ENCODE measurements around the gene TBX2.
"Not testable (repeated sequence)": the region's sequence is repeated elsewhere in the genome, so short reads cannot be mapped to it uniquely, and the experiment has no call there.

Gene TBX2

DNA sequence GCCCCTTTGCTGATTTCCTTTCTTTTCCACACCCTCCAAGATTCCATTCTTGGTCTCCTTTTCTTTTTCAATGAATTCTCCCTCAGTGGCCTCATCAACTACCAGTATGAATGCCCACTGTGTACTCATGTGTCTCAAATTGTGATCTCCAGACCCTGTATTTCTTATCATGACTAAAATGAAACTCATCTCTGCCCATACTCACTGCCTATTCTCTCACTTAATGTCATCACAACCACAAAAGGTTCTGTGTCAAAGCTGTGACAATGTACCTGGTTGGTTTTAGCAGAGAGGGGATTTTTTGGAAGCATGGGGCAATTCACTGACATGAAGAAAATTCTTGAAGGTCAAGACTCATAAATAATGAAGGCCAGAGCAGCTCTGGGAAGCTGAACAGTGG is 41.1 kb downstream of the TBX2 start:
- DNase-seq = no peak

DNA sequence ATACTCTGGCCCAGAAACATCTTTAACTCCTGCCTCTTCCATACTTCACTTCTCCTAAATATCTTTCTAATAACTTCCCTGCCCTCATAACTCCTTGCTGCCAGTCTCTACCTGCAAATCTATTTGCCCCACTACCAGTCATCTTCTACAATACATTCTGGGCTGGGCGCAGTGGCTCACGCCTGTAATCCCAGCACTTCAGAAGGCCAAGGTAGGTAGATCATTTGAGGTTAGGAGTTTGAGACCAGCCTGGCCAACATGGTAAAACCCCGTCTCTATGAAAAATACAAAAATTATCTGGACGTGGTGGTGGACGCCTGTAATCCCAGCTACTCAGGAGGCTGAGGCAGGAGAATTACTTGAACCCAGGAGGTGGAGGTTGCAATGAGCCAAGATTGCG is 41.9 kb downstream of the TBX2 start:
- DNase-seq = not testable (repeated sequence)

DNA sequence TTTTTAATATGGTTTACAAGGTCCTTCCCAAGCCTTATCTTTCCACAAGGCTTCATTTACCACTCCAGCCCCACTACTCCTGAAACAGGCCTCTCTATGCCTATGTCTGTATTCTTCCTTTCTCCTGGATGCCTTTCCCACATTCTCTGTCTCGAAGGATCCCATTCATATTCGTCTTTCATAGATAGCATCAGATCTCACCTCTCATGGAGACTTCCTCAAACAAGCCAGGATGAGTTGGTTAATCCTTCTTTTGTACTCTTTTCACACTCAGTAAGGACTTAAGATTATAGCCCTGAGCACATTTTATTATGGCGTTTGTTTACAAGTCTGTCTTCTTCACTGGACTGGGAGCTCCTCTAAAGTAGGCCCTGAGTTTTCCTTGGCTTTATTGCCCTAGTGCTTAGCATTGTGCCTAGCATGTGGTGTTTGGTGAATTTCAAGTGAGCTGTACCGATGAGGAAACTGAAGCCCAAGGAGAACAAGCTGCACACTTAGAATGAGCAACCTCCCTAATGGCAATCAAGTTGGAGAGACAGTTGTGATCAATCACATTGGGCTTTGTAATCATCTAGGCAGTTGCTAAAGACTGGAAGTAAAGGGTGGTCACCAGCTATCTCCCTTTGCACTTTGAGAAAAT is 42.6 kb downstream of the TBX2 start:
- DNase-seq = no peak

DNA sequence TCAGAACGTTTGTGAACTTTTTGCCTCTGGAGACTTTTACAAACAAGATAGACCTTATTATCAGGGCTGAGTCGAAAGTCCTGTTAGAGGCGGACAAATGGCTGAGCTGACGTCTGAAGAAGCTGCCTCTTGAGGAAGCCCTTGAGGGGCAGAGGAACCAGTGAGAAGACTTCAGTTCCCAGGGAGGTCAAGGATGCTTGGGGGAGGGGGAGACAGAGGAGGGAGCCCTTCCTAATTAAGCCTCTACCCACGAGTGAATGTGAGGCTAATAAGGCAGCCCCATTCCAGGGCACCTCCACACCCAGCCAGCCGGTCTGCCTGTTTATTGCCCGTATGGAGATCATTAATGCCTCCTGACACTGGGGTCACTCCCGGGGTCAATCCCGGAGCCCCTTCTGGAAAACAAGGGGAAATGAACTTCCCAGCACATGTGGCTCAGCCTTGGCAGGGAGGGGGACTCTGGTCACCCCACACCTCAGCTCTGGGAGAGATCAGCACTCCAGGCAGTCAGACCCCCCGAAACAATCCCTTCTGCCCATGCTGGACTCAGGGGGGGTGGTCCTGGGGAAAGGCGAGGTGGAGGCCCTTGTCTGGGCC is 43.3 kb downstream of the TBX2 start:
- DNase-seq = no peak

DNA sequence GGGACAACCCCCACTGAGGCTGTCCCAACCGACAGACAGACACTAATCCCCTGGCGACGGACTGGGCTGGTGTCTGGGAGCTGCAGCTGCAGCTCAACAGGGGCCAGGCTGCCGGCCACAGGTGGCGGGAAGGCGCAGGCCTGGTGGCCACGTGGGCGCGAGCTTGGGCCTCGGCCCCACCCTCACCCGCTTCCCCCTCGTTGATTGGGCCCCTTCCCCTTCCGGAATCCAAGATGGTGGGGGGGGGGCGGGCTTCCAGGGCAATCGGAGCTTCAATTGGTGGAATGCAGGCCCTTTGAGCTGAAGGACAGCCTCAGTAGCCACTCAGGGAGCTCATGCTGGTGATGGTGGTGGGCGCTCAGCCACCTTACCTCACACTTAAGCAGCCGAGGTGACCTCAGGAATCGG is 43.8 kb downstream of the TBX2 start:
- no peak for DNase-seq

DNA sequence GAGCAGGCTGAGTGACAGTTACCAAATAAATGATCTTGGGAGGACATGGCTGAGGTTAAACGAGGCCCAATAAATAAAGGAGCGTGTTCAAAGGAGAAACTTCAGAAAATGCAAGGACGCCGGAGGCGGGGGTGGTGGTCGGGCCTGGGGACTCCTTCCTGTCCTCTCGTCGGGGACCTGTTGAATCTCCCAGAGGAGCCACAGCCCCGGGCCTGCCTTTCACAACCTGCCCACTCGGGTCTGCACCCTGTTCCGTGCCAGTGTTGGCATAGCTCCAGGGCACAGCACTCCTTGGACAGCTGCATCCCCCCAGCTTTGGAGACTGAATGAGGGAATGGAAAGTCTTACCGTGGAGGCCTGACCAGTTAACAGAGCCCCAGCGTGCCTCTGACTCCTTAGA is 44.4 kb downstream of the TBX2 start:
- no peak for DNase-seq

DNA sequence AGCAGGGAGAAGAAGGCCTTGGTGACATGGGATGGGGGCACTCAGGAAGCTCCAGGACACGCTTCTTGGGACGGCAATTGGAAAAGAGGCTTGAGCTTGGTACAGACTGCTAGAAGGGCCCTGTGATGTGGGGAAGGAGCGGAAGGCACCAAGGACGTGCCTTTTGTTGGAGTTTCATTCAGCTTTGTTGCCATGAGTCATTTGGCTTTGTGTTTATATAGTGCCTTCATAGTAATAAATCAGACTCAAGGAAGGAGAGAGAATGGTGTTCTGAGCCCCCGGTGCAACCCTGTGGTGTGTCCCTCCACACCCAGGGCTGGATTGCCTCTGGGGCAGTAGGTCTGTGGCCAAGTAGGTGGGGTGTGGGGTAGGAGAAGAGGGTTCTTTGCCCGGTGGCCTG is 45.2 kb downstream of the TBX2 start:
- no peak for DNase-seq

DNA sequence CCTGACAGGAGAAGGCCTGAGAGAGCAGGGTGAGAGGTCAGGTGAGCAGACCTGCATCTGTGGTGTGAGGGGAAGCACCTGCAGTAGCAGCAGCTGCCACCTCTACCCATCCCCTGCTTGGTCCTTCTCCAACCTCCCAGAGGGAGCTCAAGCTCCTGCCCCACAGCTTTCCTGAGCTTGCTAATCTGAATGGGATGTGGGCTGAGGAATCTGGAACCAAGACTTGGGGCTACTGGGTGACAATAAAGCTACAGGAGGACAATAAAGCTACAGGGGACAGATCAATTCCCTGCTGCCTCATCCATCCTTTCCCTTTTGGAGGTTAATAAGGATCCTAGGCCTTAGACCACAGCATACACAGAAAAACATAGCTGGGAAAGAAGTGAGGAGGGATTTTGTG is 47.7 kb downstream of the TBX2 start:
- DNase-seq = no peak

DNA sequence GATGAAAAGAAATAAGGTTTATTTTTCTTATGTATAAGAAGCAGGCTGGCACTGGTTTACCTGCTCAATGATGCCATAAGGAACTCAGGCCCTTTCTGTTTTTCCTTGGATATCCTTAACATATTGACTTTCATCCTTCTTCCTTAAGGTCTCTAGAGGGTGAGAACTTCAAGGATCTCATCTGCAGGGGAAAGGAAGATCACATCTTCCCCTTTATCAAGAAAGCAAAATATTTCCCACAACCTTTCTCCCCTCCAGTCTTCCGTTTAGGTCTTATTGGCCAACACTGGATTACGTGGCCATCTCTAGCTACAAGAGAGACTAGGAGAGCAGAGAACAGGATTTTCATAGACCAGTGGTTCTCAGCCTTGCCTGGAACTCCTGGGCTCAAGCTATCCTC is 48.4 kb downstream of the TBX2 start:
- no peak for DNase-seq

DNA sequence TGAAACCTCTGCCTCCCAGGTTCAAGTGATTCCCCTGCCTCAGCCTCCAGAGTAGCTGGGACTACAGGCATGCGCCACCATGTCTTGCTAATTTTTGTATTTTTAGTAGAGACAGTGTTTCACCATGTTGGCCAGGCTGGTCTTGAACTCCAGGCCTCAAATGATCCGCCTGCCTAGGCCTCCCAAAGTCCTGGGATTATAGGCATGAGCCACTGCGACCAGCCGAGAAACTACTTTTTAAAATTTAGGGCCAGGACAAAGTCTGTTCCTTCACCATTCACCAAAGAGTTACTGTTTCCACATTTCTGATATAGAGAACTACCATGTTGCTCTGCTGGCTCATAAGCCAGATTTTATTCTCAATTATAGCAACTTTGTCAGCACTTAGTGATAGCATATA is 49.5 kb downstream of the TBX2 start:
- DNase-seq = not testable (repeated sequence)

DNA sequence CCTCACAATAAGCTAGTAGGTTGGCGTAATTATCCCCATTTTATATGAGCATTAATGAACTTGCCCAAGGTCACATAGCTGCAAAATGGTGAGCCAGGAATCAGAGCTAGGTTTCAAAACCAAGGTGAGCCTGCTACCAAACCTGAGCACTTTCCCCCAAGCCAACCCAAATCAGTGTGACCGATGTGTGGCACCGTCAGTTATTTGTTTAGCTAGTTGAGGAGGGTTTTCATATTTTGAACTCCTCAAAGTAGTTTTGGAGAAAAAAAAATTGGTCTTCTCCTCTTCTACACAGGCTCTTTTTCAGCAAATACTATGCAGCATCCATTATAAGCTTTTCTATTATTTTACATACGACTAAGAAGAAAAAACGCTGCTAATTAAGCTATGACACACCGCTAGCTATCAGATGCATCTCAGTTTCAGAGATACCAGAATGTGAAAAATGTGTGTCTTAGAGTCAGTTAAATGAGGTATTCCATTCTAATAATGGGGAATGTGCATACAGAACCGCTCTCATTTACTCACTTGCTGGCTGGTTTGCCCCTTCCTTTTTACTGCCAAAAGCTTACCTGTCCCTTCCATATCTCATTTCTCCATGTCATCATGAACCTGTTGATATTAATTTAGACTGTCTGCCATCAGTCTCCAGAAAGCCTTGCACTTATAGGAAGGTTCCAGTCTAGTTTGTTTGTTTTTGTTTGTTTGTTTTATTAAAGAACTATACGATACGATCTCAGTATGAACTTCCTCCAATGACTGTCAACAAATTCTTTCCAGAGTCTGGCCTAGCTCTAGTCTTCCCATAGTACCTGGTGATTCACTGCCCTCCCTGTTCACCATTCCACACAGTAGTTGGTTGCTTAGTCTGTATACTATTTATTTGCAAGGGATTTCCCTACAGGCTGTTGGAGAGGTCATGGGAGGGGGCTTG is 50.3 kb downstream of the TBX2 start:
- DNase-seq = no peak

DNA sequence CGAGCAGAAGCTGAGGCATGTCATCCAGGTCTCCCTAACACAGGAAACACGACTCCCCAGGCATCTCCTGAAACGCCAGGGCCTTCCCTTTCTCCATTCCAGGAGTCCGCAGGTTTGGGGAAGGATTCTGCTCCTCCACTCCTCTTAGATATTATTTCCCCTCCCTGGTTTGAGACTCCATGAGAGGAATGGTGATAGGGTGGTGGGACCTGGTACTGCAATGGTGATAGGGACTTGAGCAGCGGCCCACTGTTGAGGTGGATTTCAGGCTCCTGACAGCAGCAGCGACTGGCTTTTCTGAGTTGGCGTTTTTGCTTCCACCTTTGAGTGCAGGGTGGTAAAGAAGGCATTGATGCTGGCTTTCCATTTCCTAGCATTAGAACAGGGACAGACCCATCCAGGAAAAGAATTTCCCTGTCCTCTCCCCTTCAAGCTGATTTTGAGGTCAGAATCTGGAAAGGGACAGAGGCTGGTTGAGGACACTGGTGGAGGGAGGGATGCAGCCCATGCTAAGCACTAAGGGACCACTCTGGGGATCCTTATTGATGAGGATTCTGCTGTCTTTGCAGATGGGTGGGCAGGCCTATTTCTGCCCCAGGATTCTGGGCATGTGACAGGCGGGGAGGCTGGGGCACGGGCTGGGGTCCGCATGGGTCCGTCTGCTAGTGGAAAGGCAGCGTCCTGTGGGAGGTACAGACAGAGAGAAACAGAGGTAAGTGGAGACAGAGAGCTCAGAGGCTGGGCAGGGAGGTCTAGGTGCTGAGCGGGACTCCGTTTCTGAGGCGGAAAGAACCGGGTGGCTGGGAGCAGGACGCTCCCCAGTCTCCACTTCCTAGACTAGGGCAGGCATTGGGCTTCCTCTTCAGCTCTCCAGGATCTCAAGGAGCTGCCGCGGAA is 51.2 kb downstream of the TBX2 start:
- DNase-seq = no peak

DNA sequence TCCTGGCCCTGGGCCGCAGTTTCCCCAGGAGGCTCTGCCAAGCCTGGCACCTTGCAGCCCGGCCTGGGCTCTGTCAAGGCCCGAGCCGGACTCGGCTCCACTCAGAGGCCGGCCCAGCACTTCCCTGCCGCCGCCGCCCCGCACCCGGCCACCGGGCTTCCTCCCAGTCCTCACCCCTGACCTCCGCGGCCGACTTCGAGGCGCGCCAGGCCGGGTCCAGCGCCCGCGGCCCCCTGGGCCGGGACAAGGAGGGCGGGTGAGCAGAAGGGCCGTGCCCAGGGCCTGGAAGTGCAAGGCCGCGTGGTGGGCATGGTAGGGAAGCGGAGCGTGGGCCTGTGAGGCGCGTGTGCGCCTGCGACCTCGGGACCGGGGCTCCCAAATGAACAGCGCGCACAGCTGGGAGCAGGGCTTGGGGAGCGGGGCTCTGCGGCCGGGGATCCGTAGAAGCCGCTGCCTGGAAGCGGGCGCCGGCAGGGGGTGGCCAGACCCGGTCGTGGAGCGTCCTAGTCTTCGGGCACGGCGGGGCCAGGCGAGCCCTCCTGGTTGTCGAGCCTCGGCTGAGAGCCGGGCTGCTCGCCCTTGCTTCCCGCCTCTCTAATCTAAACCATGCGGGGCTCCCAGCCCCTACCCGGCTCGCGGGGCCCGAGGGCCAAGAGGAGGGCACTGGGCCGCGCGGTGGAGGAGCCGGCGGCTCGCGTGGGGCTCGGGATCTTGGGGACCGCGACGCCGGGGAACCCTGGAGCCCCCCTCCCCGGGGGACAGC is 52.1 kb downstream of the TBX2 start:
- DNase-seq = no peak

DNA sequence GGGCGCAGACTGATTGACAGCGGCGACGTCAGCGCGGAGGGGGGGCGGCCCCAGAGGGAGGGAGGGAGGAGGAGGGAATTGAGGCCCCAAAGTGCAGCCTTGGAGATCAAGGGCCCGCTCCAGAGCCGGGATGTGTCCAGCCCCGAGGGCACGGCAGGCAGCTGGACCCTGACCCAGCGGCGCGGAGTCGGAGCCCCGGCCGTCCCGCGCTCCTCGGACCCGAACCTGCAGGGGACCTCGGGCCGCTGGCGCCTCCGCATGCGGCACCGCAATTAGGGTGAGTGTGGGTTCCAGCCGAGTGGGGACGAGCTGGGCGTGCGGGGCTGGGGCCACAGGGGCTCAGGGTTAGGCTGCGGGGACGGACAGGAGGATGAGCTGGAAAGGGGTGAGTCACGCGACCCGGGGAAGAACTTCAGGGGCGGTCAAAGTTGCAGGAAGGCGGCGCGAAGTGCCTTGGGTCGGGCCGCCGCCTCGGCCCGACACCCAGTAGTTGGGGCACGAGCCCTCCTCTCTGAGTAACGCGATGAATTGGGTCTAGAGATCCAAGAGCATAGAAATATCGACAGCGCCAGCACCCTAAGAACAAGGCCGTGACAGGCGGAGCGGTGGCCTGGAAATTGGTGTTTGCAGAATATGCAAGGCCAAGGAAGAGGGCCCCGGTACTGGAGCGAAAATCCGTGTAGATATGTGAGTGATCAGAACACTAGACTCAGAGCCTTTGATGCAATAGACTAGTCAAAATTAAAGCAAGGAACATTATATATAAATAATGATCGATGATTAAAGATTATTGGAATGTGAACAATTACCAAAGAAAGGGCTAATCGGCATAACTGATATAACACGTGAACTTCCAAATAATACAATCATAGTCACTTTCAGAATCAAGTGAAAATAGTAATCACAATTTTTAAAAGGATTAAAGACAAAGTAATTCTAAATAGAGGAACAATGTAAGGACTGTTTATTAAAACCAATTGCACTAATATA is 53.0 kb downstream of the TBX2 start, which contains the start of gene TBX4:
TSS of gene TBX4 (plus strand) at position 122 of the 990 bp plus-strand sequence. CDS start 4,069 bp downstream, outside the sequence.
- no peak for DNase-seq

DNA sequence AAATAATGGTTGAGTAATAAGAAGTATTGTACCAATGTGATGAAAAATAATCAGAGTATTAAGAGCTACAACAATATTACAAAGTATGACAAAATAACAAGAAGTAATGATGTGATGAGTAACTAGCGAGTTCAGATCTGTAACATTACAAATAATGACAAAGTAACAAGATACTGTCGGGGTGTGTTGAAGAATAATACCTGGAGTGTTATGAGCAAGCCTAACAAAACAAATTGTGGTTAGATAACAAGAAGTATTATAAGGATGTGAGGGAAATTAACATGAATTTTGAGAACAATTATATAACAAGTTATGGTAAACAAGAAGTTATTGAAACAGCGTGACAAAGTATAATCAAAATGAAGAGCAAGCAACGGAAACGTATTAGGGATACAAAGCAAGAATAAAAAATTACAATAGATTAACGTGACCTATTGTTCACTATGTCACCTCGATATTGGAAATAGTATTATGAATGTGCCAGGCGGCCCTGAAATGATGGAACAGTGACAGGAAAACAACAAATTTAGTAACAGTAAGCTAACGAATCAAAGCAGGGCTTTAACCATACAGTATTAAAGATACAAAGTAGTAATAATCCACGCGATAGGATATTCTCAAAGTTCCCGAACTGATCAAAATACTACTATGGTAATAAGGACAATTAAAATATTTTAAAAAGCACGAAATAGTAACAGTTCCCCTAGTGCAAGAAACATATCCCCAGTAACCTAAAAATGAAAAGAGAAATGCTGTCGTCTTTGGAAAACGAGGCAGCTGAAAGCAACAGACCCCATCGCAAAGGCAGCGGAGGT is 54.1 kb downstream of the TBX2 start:
- DNase-seq = no peak

DNA sequence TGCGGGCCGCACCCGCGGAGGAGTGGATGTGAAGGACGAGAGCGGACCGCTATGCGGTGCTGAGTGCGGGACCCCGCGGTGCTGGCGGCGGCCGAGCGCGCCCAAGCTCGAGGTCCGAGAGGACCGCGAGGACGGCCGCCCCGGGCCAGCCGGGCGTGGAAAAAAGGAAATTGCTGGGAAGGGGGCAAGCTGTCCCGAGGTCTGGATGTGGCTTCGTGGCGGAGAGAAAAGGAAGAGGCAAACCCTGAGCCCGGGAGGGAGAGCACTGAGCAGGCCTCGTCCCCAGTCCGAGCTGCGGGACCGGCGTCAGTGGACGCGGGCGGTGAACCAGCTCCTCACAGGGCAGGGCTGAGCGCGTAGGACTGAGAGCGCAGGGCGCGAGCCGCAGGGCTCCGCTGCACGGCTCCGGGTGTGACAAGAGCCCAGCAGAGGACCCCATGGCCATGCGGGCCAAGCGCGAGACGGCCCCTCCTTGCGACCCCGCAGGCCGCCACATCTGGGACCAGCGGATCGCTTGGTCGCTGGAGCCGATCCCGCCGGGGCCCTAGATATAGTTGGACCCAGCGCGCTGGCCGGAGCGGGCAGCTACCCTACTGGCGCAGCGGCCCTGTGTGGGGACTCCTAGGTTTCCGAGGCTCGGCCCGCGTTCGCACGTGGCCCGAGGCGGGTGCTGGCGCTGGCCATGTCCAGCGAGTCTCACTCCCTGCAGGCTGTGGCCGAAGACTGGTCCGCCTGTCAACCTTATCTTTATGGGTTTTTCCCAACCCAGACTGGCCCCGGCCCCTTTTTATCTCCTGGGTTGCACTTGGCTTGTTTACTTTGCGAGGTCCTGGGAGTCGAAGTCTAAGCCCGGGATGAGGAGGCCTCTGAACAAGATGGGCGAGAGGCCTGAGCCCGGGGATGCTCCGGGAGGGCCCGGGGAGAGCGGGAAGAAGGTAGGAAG is 55.0 kb downstream of the TBX2 start:
- no peak for DNase-seq

DNA sequence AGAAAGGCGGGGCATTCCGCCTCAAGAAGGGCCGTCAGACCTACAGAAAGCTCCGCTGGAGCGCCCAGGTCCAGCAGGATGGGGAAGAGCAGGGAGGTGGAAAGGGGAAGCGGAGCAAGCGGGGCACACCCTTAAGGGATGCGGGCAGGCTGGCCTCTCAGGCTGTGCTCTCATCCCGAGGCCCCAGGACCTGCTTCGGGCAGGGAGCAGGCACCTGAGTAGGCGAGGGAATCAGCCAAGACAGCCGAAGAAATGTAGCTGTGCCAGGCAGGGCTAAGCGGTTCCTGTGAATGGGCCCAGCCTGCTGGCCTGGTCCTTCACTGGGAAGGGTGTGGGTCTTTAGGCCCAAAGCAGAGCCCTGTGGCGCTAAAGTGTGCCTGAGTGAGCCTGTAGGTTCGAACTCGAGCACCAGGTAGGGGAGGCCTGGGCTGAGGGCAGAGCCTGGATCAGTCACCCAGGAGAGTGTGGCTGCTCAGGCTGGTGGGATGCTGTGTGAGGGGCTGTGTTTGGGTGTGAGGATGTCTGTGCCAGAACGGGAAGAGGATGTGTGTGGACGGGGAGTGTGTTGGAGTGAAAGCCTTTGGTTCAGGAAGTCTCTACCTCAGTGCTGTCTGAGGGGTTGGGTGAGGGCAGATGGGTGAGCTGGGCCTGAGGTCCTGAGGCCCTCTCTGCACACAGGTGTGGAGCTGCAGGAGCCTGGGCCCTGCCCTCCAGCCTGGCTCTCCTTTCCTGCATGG is 55.8 kb downstream of the TBX2 start:
- DNase-seq = no peak
